Occipital lobe (tissue), 2 donors: ENCODE results near the gene ING3. TPM values are rescaled to one million over a fixed set of nuclear protein-coding genes. Genes with fewer than 3 reads are reported as not detected.
"Not testable (repeated sequence)": the region's sequence is repeated elsewhere in the genome, so short reads cannot be mapped to it uniquely, and the experiment has no call there.

Source experiments
- DNase-seq: peaks from one replicate; lab custom pipeline; 2025; lab: John Stamatoyannopoulos, UW
- total RNA-seq: library from RNA; depleted of rRNA; stranded (reverse); fragments of >200 nt; gene quantifications from one replicate; pipeline ENCODE4 v1.2.3, GENCODE V29; 2014

The ING3 gene
- total RNA-seq, 1 donor from 2014 or later, result 32.4 TPM

DNA sequence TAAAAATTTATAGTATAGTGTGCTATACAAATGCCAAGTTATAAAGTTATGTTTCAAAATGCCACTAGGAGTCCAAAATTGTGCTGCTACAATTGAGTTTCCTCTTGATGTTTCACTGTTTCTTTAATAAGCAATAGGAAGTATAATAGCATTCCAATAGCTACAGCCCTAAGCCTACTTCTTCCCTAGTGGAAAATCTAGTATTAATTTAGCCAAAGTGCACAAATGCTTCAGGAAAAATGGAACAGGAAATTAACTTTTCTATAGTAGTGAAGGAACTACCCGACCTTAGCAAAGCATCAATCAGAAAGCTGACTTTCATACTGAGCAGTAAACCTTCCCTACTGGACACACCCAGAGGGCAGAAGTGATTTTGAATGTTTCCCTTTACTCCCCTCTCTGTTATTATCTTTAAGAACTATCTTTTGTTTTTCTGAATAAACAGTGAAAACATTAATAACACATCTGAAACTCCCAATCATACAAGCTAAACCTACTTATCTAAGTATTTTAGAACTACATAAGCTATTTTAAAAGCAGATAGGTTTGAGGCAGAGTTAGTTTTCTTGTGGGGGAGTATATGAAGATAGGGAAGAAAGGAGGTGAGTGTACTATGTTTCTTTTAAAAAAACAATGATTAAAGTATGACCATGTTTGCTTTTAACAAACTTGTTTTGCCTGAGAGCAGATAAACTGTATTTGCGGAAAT, 51.6 kb downstream of the ING3 start:
- DNase-seq, result no peak

DNA sequence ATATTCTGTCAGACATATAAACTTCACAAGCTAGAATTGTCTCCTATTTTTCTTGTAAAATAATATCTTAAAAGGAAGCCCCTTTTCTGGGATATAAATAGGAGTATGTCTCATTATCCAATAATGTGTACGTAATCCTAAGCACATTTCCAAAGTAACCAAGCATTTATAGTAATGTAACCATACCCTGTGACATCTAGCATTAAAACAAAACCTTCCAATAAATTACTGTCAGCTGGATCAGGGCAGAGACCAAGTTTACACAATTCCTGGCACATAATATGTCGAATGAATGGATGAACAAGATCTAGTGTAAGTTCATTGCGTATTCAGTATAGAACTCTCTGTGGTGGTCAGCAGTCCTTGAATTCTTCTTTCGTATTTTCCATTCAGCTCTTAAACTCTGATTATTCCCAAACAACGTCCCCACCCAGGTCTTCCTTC, 52.2 kb downstream of the ING3 start:
- DNase-seq, result no peak

DNA sequence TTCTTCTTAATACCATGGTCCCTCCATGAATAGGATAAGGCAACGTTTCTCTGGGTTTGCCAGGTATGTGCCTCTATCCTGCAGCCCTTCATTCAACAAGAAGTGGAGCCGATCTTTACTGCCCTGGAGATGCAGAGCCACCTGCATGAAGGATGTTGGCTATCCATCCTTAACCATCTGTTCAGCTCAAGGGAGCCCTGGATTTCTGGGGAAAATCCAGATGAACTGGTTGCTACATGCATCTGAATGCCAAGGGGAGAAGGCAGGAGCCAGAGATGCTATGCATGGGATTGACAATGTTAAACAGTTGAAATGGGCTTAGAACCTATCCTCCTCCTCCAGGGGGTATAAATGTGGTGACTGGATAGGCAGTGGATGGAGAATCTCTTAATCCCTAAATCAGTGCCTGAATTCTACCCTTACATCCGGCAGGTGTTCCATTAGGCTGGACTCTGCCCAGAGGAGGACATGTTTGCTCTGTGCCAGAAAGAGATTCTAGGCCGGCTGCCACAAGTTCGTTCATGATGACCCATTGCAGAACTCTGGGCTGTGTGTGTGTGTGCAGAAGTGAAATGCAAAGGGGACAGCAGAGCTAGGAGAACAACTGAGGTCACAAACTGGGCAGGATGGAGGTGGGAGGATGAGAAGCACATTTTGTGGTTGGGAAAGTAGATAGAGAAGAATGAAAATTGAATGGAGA, 53.6 kb downstream of the ING3 start:
- no peak for DNase-seq

DNA sequence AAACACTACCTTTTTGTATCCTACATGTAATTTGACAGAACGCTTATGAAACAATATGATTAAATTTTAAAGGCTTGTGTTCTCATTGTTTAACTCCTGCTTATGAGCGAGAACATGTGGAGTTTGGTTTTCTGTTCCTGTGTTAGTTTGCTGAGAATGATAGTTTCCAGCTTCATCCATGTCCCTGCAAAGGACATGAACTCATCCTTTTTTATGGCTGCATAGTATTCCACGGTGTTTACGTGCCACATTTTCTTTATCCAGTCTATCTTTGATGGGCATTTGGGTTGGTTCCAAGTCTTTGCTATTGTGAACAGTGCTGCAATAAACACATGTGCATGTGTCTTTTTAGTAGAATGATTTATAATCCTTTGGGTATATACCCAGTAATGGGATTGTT, 54.5 kb downstream of the ING3 start:
- DNase-seq, result not testable (repeated sequence)

DNA sequence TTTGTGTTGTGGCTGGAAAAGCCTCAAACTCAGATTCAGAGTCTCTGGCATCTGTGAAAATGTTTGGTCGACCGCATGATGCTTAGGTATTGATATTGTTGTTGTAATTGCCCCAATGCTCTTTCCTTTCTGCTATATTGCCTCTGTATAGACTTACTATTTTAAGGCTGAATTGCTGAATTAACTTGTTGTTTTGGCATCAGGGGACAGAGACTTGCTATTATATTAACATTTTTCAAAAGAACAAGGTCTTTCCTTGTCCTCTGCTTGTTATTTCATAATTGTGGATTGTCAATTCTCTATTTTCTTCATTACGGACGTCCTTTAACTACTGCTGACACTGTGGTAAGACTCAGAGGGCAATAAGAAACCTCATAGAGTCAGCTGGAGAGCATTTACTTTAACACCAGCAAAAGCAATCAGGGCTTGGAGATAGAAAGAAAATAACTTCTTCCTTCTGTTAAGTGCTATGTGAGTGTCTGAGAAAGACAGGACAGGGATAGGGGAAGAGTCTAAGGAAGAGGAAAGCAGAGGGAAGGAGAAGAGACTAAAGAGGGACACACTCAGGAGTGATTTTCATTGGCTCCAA, 55.5 kb downstream of the ING3 start:
- DNase-seq, result no peak

DNA sequence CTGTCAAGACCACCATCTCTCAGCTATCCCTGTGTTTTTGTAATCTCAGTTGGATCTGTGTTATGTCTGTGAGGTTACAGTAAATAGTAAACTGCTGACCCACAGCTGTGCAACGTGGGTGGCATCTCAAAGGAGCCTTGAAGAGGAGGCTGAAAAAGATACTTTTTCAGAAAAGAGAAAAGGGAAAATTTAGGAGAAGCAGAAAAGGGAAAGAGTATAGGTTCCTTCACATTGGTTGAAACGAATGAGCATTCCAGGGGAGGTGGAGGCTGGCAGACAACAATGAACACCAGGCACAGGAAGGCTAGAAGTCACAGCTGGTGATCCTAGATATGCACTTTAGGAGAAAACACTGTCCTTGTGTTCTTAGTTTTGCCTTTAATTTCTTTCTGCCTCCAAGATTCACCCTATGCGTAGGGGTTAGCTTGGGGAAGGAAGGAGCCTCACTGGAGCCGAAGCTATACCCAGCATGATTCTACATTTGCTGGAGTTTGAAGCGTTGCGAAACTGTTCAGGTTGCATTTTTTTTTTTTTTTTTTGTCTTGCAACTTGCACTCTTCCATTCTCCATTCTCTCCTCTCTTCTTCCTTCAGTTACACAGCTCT, 56.2 kb downstream of the ING3 start:
- no peak for DNase-seq

DNA sequence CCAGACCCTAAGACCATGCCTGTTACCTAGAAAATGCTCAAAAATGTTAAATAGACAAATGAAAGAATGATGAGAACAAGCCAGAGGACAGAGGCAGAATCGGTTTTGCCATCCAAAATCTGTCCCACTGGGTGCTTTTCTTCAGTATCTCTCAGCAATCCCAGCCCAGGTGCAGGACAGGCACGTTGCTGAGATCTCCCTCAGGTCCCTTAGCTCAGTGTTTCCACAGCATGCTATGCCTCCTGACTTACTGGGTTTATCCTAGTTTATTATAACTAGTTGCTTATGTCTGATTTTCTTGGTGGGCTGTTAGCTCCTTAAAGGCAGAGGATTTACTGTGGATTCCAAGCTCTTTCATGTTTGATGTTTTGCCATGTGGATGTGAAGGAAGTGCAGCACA, 58.2 kb downstream of the ING3 start:
- DNase-seq, result no peak

DNA sequence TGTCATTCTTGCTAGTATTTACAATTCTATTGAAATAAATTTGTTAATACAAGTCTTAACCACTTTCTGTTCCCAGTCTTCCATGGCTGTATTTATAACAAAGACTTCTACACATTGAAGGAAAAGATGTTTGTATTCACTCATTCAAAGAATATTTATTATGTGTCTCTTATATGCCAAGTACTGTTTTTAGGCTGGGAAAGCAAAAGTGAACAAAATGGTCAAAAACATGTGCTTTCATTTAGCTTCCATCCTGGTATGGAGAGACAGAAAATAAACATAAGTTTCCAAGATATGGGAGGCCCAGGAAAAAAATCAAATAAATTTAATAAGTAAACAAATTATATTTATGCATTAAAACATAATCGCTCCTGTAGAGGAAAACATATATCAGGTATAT, 60.8 kb downstream of the ING3 start:
- DNase-seq, result no peak

DNA sequence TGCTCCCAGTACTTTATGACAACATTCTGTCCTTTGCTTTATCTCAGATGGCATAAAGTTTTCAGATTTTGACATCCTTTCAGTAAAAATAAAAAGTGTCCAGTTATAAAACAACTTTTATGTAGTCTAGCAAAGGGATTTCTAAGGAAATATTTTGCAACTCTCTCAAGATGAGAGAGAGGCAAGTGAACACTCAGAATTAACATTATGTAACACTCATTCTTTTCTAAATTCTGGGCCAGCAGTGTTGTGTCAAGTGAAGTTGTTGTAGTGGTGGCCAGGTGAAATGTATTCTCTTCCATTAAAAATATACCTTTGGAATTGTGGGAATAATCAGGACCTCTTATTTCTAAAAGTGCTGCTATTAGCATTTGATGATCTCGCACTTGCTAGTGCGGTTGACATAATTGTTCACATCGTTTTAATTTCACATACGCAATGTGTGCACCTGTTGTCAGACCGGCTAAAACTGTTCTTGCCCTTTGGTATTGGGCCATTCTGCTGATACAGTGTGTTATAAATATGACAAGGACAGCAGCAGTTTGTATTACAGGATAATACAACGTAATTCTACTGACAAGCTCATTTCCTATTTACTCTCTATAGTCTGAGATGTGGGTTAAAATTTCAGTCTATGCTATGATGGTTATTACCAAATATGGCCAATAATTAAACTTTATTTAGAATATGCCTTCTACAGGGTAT, 61.7 kb downstream of the ING3 start:
- no peak for DNase-seq

DNA sequence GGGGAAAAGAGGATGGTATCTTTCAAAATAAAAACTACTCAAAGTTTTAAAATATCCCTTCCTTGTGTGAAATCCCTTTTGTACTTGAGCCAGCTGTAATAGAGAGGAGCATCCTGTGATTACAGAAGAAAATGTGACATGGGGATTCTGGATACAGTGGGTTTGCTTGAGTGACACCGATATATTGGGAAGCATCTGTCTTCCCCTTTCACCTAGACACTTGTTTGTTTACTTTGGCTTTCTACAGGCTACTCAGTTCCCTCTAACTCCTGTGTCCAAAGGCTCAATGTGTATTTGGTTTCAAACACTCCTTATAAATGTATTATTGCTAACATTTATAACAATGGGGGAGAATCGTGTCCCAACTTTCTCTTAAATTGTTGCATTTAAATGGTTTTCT, 62.3 kb downstream of the ING3 start:
- DNase-seq, result no peak

DNA sequence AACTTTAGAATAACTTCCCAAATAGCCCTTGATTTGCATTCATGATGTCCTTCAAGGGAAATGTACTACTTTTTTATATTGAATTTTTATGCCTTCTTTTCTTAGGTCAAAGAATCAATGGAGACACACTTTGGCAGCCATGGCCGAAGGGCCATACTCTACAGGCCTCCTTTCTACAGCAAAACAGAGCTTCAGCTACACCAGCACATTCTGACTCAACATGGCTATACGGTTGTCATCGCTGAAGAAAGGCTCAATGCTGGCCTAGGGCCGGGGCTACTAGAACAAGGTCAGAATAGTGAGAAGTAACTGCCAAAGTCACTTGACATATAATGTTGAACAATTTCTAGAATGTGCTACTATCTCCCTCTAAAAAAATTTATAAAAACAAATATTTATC, 65.0 kb downstream of the ING3 start:
- no peak for DNase-seq

DNA sequence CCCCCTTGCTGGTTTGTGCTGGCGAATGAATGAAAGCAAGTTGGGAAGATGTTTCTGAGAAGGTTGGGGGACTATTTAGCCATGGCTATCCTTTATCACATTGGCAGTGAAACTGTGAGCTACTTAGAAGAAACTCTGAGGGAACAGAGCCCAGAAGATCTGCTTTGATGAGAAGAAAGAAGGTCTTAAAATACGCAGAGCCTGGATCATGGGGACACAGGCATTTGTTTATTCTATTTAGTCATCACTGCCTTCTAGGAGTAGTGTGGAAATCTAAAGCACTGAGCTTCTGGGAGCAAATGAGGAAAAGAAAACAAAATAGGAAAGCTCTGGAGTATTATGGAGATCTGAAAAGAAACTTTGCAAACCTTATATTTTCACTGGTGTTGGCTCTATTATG, 66.4 kb downstream of the ING3 start:
- DNase-seq, result no peak

DNA sequence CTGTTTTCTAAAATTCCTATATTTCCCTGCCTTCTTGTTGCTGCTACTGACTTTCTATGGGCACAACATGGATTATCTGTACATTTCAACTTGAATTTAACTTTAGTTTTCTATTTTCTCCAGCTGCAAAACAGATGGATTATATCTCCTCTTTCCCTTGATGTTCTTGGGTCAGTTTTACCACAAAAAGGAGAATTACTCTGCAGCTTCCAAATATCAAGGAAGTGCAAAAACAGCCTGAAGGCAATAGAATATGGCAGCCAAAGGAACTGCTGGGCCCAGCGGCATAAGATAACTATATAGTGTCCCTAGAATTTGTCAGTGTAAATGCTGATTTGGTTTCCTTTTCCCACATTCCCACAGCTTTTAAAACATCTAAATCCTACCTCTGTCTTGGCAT, 67.0 kb downstream of the ING3 start:
- no peak for DNase-seq

DNA sequence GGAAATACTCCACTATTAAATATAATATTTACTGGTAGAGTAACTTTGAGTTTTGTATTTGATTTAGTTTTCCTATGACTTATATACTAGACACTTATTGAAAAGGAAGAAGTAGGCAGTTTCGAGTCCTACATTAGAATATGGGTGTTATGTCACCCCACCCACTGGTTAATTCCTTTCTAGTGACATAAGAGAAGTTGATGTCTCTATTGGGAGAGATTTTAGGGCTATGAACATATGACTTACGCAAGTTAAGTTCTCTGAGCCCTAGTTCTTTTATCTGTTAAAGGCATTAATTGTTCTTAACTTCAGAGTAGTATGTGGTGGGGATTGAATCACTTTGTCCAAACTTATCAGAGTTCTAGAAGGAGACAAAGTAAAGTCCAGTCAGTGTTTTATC, 68.4 kb downstream of the ING3 start:
- DNase-seq, result no peak

DNA sequence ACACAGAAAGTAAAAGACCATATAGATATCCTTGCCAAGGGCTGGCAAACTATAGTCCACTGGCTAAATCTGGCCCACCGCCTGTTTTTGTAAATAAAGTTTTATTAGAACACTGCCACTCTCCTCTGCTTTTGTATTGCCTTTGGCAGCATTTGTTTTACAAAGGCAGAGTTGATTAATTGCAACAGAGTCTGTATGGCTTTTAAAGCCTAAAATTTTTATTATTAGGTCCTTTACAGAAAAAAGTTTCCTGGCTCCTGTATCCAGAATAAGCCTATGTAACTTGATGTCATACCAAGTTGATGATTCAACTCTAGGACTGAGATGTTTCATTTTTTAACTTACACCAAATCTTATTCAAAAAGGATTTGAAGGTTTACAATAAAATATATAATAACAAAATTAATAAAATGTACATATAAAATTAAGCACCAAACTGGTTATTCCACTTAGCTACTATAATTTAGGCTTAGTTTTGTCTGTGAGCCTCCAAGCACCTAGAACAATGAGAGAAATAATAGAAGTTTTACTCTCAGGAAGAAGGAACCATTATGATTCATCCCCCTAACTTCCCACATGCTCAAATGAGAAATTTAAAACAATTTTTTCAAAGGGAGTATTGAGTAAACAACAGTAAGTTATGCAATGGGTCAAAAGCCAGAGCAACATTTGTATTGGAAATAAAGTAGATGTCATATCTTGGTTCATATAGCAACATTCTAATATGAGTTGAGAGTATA, 69.8 kb downstream of the ING3 start:
- DNase-seq, result no peak

DNA sequence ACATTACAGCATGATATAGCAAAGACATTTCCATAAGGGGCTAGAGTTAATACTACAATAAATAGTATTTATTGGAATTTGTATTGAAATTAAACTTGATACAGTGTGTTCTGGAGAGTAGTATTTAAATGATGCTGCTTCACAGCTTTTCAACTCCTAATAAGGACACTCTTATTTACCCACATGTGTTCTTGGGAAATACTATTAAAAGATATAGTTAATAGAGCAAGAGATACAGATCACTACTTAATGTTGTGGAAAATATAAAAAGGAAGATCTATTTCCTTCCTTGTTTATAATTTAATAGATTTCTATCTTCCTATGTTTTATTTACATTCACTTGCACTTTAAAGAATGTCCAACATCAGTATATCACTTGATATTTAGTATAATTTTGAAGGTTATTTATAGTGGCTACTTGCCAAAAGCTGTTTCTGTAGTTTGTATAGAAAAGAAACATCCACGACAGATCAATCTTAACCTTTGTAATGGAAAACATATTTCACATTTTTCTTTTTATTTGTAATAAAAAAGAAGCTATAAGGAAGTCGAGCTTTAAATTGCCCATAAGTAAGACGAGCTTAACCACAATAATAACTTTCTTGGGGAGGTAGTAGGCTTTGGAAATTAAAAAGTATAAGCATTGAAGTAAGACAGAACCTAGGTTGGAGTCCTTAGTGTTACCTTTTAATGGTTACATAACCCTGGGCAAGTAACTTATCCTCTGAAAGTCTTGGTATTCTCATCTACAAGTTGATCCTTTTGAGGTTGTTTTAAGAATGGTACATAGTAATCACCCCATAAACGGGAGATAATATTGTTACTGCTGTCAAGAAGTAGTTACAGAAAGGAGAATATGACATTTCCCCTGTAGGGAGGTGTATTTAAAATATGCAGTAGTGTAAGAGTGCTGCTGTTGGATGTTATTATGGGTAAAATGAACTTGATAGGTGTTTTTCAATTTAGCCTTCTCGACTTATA, 70.7 kb downstream of the ING3 start:
- DNase-seq, result no peak

DNA sequence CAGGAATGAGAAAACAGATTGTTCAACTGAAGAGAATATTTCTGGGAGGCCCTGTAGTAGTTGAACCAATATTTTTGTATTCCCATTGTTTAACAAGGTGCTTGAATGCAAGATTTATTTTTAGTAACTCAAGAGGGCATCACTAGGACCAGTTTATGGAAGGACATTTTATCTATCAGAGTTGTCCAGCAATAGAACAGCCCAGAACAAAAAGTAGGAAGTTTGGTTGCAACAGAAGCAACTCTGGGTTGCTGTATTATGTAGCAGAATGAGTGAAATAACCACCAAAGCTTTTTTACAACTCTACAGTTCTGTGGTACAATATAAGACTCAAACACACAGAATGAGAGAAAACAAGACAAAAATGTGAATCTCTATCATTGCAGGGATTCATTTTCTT, 72.6 kb downstream of the ING3 start:
- no peak for DNase-seq

DNA sequence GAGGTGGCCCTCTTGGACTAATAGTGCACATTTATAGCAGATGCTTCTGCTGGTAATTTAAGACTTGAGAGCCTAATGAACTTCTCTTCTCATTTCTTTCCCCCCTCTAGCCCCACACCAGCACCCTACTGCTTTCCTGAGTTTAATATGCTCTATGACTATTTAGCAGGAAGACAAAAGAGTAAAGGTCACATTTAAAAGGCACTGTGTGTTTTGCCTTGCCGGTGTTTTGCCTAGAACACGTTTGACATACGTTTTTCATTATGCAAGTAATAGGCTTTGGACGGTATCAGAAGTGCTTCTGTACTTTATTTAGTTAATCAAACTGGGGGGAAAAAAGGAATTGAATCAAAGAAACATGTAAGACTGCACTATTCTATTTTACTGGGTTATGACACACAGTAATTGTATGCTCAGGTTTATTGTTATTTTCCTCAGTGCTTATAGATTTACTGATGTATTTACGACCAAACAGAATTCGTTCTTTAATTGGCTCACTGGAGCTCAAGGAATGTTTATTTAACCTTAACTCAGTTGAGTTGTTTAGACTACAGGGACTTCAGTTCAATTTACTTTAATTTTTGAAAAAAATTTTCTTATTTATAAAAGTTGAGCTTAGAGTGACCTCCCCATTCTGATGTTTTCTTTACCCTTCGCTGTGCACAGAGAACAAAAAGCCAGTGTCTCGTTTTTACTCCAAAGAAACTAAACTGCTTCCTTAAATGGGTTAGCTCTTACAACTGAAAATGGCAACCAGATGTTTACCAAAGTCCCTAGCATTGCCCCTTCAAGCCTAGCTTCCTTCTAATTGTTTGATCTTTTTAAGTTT, 73.3 kb downstream of the ING3 start:
- DNase-seq, result no peak

DNA sequence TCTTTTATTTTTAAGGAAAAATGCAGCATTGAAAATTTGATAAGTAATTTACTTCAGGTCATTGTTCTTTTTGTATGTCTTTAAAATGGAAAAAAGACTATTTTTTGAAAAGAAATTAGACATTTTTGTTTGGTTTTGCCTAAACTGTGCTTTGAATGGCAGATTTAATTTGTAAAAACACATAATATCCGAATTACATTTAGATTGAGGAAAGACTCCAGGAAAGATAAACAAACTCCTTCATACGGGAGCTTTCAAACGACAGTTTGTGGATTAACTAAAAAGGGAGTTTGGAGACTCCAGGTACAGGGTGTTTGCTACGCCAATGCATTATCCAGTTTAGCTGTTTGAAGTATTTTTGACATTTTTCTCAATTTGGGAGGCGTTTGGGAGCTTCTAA, 74.0 kb downstream of the ING3 start:
- no peak for DNase-seq
